Airway epithelial cell (primary cell): ENCODE measurements around the gene FAM200B. TPM values are rescaled to one million over a fixed set of nuclear protein-coding genes. Genes with fewer than 3 reads are reported as not detected.

Experiments
- total RNA-seq: library from RNA; depleted of rRNA; stranded (reverse); fragments of >200 nt; gene quantifications from 2 replicates; pipeline ENCODE4 v1.2.3, GENCODE V29; 2015

The FAM200B gene
- 18.8 and 37.8 TPM in 2 replicates for total RNA-seq

GRCh38 chr4:15681372-15682241 is at the start of gene FAM200B:
Gene FAM200B, plus strand, starts transcription at chr4:15681827. Its CDS starts 5,151 bp downstream, at chr4:15686978.

GRCh38 chr4:15655223-15656037 is 26.2 kb upstream of the FAM200B start, which contains the start of gene FBXL5:
Gene FBXL5, minus strand, starts transcription at chr4:15655357. Its CDS starts 70 bp downstream, at chr4:15655287.

GRCh38 chr4:15702941-15703403 is 21.3 kb downstream of the FAM200B start, which contains the start of gene BST1:
Gene BST1, plus strand, starts transcription at chr4:15703065. Its CDS starts 80 bp downstream, at chr4:15703145.

Other genes starting within 250 kb of the FAM200B start
- gene CC2D2A, start 211.9 kb upstream of the FAM200B start, total RNA-seq = 10.8 and 11.4 TPM in 2 replicates
- 45.7 and 65.3 TPM in 2 replicates for gene FBXL5, start 26.5 kb upstream of the FAM200B start, total RNA-seq
- 1.6 and 4.3 TPM in 2 replicates for gene BST1, start 21.2 kb downstream of the FAM200B start, total RNA-seq
- 0.07 TPM in 1 of 2 replicates, not detected in the other for gene CD38, start 96.5 kb downstream of the FAM200B start, total RNA-seq